Fibroblast of gingiva (primary cell): Measurements from ENCODE around the gene DOCK1.

Experiments
- DNase-seq: peaks from one replicate; pipeline ENCODE4 v3.0.0-alpha.2; 2011; ENCODE audit warnings: low read depth

The DOCK1 gene

DNA sequence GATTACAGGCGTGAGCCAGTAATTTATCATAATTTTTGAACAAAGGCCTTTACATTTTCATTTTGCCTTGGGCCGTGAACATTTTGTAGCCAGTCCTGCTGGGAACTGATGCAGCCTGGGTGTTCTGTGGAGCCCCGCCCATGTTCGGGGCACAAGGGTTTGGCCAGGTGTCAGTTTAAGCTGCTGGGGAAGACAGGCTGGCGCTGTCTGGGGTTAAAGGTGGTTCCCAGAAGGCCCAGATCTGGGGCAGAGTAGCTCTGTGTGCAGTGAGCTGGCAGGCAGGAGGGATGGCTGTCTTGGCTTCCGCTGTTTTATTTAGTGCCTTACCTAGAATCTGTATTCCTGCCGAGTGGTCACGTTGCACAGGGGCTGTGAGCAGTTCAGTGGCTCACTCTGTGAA is 50.2 kb downstream of the DOCK1 start:
- DNase-seq = no peak

DNA sequence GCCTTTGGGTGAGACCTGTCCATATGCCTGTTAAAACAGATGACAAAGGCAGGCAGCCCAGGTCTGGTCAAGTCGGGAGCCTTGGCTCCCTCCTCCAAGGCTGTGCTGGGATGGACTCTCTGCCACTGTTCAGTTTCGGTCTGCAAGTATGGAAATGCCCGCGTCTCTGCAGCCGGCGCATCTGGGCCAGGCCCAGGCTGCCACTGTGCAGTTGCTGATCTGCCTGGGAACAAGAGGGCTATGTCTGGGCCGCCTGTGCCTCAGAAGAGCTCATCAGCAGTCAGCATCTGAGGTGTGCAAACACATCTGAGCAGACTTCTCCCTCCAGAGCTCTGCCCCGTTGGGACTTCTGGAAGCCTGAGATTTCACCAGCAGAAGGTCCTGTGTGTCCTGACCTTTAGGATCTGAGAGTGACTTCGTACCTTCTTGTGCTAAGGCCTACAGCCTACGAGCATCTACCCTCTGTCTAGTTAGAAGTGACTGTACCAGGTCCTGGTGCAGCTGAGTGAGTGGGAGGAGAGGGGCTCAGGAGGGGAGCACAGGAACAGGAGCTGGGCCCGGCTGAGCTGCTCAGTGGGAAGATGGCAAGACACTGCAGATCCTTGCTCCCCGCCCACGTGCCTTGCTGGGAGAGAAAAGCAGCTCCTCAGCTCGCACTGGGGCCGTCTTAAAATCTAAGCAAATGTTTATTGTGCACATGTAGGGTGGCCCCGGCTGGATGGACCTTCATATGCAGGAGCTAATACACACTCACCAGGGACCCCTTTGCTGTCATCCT is 50.9 kb downstream of the DOCK1 start:
- DNase-seq = no peak

DNA sequence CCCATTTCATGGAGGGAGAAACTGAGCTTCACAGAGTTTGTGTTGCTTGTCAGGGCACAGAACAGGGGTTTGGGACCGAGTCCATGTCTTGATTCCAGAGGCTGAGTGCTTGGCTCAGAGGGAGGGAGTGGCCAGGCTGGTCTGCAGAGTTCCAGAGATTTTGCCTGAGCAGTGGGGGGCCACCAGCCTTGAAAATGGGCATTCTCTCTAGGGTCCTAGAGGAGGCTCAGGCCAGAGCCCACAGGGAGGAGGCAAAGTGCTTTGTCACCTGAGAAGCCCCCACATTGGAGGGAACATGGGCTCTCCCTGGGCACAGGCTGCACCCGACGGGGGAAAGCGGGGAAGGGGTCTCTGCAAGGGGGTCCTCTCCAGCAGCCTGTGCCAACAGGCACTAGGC is 51.5 kb downstream of the DOCK1 start:
- no peak for DNase-seq

DNA sequence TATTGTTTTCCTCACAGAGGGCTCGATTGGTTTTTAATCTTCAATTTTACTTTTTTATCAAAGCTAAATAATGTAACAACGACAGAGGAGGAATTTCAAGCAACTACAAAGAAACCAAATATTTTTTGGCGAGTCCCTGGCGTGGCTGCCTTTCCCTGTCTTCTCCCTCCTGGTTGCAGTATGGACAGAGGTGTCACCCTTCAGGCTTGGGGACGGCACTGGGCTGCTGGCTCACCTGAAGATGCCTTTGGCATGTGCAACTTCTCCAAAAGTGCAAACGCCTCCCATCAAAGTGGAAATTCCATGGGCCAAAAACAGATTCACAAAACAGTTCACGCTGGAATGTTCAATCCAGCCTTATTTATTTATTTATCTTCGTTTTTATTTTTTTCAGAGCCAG is 51.9 kb downstream of the DOCK1 start:
- DNase-seq = no peak

DNA sequence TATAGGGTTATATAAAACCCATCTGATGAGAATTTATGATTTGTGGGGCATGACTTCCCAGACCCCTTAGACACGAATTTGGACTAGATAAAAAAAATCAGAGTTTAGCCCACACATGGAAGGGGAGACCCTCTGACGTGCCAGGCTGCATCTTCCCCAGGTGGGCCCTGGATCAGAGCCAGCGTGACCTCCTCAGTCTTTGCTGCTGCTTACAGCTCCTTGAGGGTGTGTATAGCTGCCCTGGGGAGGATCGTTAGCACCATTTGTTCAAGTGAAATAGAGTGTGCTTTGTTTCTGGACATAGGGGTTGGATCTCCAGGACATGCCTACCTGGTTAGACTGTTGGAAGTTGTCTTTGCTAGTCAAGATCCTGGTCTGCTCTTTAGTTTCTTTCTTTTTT is 54.2 kb downstream of the DOCK1 start:
- no peak for DNase-seq

DNA sequence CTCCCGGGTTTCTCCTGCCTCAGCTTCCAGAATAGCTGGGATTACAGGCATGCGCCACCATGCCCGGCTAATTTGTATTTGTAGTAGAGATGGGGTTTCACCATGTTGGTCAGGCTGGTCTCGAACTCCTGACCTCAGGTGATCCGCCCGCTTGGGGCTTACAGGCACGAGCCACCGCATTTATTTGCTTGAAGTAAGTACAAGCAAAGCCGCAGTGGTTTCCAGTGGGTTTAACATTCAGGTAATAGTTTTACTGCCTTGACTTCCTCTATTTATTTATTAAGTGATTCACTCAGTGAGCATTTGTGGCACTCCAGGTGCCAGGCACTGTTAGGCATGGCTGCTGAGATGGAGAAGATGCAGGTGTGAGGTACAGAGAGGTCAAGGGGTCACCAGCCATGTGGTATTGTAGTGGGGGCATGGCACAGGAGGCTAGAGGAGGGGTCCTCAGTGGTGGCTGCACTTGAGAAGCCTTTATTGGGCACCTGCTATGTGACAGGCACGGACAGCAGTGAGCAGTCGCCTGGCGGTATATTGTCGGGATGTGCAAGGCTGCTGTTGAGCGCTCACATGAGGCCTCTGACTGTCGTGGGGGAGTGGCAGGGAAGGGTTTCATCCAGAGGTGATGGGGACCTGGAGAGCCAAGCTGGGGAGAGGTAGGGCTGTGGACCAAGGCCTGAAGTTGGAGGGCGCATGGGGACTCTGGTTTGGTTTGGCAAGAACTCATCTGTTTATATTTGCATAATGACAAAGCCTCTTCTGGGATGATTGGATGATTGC is 54.9 kb downstream of the DOCK1 start:
- DNase-seq = no peak

DNA sequence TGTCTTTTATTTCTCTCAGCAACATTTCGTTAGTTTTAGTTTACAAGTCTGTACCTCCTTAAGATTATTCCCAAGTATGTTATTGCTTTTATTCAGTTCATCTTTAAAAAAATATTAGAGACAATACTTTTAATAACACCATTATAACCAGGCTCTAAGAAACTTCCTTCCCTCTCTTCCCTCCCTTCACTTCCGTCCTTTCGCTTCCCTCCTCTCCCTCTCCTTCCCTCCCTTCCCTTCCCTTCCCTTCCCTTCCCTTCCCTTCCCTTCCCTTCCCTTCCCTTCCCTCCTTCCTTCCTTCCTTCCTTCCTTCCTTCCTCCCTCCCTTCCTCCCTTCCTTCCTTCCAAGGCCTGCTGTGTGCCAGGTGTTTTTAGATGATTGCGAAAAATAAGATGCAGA is 58.1 kb downstream of the DOCK1 start:
- DNase-seq = no peak

DNA sequence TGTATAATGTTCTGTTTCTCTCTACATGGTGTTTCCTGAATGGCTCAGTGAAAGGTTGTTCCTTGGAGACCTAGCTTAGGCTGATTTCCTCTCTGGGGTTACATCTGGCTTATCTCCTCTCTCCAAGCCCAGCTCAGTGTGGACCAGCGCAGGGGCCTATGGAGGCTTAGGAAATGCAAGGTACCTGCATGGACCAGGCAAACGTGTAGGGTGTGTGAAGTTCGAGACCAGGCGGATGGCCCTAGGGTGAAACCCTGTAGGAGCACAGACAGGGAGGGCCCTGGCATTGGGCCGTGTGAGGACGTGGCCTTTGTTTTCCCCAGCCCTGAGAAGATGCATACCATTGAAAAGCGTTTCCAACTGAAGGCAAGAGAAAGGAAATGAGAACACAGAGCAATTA is 59.0 kb downstream of the DOCK1 start:
- no peak for DNase-seq

DNA sequence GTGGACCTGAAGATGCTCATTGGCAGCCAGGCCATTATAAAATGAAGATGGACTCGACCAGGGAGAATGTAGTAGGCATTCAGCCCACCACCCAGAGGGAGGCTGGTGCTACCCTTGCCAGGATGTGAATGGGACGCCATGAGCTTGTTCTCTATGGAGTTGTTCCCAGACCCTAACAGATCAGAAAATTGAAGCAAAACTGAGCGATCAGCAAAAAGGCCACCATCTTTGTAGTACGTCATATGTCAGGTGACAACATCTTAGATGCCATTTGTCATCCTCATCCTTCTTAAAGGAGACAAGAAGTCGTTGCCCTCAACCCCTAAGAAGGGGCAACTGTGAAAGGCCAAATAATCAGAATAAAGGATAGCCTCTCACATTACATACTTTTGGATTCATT is 61.7 kb downstream of the DOCK1 start:
- no peak for DNase-seq

DNA sequence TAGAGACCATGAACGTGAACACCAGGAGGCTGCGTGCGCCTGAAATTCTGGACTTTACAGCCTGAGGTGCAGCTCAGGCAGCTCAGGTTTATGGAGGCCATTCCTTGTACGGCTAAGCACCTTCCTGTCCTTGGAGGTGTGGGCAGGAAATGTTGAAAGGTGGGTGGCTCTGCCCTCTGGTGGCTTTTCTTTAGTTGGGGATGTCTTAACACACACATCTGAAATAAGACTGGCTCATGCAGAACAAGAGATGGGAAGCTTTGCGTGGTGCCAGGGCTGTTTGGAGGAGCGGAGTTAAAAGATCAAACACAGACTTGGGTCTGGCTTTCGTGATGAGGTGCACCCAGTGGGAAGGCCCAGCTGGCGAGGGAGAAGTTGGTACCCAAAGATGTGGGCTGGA is 64.1 kb downstream of the DOCK1 start:
- DNase-seq = no peak

DNA sequence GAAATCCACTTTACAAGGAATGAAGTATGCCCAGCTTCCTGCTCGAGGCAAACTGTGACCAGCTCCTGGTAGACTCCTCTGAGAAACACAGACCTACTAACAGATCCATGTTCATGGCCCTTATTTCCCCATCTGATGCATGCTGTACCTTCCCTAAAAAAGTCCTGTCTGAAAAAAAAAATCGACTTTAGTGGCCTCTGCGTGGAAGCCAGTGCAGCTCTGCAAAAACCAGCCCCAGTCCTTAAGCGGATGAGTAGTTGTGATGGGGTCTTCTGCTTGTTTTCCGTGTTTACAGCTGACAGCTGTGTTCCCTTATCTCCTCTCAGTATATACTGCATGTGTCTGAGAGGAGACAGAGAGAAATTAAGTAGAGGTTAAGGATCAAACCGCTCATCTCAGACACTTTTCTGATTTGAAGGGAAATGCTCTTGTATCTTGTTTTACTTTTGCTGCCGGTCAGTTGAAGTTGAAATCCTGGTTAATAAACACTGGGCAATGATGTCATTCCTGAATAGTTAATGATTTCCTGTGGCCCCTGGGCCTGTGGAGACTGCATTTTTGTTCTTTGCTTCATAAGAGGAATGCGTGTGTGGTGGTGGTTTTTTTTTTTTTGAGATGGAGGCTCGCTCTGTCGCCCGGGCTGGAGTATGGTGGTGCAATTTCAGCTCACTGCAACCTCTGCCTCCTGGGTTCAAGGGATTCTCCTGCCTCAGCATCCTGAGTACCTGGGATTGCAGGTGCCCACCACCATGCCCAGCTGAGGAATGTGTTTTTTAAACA is 67.6 kb downstream of the DOCK1 start:
- DNase-seq = peak; percentile 82

DNA sequence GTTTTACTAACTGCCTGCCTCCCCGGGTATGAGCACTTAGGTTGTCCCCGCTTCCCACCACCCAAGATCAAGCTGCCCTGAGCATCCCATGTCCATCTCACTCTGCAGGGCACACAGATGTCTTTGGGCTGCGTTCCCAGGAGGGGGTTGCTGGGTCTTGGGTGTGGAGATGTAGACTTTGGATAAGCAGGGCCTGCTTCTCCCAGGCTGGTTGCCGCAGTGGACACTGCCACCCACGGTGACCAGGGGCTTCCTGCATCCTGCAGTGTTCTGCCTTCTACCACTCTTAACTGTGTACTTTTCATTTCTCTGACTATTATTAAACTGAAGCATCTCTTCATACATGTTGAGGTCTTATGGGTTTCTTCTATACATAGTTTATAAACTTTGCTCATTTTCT is 70.0 kb downstream of the DOCK1 start:
- DNase-seq = no peak

DNA sequence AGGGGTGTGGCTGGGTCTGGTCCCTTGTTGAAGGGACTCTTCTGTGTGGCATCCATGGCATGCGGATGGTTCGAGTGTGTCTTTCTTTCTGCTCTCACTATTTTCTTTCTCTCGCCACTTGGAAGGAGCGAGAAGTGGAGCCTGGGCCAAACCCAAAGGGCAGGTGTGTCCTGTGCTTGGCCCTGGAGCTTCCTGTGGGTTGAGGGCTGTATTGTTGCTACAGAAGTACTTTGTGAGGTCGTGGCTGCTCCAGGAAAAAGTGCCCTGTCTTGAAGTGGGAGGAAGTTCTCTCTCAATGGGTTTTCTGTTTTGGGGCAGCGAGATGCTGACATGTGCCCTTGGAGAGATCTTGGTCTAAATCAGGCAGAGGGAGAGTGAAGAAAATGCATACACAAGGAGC is 72.0 kb downstream of the DOCK1 start:
- DNase-seq = no peak

DNA sequence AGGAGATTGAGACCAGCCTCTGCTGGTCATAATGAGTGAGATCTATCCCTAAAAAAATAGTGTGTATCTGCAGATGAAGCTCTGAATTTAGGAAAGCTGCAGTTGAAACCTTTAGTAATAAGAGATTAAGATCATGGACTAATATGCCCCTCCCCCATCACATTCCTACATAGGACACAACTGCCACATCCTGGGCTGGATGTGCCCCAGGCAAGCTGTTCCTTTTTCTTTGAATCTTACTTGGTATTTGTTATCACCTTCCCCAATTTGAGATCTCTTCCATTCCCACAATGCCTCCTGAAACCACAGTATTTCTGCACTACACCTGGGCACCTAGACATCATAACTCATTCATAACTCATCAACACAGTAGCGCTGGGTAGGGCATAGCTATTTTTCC is 74.1 kb downstream of the DOCK1 start:
- no peak for DNase-seq

DNA sequence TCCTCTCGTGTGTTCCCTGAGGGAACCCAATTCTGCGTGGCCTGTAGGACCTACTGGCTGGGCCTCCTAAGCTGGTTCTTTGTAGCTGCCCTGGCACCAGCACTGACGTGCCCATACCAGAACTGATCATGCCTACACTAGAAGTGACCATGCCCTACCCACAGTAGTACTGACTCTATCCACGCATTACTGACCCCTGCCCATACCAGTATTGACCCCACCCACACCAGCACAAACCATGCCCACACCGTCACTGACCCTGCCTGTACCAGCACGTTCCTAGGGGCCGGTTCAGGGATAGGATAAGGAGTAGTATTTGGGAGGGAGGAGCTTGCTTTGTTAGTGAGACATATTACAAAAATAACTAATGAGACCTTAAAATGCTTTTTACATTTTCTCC is 88.0 kb downstream of the DOCK1 start:
- no peak for DNase-seq

DNA sequence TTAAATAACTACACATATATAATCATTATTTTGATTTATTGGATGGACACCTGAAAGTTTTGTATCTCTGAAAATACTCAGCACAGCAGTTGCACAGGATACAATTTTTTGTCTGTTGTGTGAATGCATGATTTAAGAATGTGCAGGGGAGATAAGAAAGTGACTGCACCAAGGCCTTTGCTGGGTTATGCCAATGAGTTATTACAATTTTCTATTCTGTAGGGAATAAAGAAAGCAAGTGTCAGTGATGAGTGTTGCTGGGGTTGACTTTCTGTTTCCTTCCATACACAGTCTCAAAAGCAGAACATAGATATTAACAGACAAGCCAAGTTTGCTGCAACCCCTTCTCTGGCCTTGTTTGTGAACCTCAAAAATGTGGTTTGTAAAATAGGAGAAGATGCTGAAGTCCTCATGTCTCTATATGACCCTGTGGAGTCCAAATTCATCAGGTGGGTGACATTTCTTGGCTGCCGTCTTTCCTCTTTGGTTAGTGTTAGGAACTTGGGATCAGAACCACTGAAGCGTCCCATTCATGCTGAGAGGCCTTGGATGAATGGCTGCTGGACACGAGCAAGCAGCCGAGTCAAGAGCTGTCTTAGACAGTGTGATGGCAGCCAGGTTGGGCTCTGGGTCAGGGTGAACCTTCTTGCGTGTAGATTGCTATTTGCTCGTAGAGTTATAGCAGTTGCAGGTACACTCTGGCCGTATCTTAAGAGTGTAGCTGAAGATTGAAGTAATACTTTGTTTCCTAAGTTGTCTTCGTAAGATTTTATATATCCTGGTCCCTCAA is 92.8 kb downstream of the DOCK1 start:
- DNase-seq = no peak

DNA sequence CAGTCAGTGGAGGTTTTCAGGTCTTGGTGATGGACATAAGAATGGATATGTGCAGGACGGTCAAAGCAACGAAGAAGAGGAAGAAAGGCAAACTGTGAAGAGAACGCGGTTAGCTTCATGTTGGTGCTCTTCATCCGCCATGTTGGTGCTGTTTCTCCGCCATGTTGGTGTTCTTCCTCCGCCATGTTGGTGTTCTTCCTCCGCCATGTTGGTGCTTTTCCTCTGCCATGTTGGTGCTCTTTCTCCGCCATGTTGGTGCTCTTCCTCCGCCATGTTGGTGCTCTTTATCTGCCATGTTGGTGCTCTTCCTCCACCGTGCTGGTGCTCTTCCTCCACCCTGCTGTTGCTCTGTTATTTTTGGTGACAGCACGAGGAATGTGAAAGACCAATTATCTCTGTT is 95.4 kb downstream of the DOCK1 start:
- no peak for DNase-seq

DNA sequence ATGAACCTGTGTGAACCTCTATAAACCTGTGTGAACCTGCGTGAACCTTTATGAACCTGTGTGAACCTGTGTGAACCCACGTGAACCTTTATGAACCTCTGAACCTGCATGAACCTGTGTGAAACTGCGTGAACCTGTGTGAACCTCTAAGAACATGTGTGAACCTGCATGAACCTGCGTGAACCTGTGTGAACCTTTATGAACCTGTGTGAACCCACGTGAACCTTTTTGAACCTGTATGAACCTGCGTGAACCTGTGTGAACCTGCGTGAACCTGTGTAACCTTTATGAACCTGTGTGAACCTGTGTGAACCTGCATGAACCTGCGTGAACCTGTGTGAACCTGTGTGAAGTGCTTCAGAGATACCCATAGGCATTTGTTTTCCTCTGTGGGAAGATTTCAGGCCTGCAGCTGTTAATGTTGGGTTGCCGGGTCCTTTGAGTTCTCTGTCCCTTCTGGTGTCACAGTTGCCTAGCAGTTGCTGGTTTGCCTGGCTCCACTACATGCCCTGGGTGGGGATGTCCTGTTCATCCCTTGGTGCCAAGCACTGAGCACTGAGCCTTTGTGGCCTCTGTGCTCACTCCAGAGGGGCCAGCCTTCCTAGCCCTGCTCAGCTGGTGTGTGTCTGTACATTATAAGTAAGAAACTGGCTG is 97.9 kb downstream of the DOCK1 start:
- DNase-seq = no peak

DNA sequence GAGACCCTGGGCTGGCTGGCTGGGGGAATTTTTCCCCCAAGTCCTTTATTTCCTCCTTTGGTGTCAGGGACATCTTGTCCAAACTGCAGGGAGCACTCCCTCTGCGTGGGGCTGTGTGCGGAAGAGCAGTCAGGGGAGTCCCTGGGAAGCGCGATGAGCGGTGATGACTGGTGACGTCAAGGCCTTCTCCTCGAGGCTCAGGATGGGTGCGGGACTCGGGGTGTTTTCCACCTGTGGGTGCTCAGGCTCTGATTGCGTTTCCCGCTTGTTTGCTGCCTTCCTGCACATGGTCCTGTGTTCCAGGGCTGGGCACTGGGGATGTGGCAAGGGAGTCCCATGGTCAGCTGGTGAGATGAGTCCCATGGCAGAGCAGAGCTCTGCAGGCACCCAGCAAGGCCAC is 101.2 kb downstream of the DOCK1 start:
- DNase-seq = no peak

DNA sequence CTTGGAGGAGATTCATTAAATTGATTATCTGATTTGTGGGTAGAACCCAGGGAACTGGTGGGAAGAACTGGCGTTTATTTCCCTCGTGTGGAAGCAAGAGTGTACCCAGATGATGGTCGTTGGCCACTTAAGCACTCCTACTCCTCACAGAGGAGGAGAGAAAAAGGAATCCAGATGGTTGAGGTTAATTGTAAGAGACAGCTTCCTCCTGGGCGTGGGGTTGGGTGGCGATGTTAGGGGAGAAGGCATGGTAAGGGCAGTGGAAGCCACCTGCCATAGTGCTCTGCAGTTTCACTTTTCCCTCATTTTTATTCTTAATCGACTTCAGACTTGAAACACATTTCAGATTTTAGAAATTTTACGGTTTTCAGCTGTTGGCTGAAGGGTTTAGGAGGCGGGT is 104.1 kb downstream of the DOCK1 start:
- no peak for DNase-seq

DNA sequence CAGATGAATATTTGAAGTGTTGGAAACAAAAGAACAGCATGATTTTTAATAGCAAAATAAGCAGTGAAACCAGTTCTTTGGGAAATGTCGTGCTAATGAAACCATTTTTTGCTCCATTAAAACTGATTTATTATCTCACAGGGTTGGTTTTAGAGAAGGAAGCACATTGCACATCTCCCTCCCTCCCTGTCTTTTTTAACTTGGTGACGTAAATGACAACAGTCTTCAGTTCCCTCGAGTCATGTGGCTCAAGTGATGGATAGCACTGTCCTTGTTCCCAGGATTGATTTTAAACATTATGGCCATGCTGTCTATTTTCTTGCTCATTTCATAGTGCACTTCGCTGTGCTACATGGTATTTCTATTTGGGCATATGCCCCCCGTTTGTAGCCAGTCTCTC is 105.9 kb downstream of the DOCK1 start:
- DNase-seq = no peak
